GM23338 (cell line): ENCODE results near the gene MAP3K4. TPM values are rescaled to one million over a fixed set of nuclear protein-coding genes. Genes with fewer than 3 reads are reported as not detected.

ENCODE experiments used
- ATAC-seq: fragments of 200-7000 bp; cut with Tn5 transposase; 3 replicates; pipeline ENCODE4 v1.9.1; 2020
- DNase-seq: peaks from one replicate; pipeline ENCODE4 v3.0.0-alpha.2; 2015; ENCODE audit warnings: low spot score
- H2AFZ ChIP-seq: fragments of 200-600 bp; sonication (generic); 2 replicates; pipeline ENCODE4 v1.8.0; 2016; ENCODE audit warnings: antibody characterized with exemption, mild to moderate bottlenecking, moderate library complexity
- H3F3A ChIP-seq: fragments of 200-600 bp; sonication (generic); replicated peaks from 2 replicates; pipeline ENCODE4 v1.8.0; 2017; ENCODE audit warnings: antibody characterized with exemption, mixed run types, low read depth
- H3K27ac ChIP-seq: fragments of 200-600 bp; sonication (generic); 2 replicates; pipeline ENCODE4 v1.6.1; 2016; ENCODE audit warnings: low read depth
- H3K27me3 ChIP-seq: fragments of 200-600 bp; sonication (generic); 2 replicates; pipeline ENCODE4 v1.8.0; 2016; ENCODE audit warnings: mild to moderate bottlenecking, mixed run types, moderate library complexity; ENCODE audit not compliant: insufficient read depth
- H3K36me3 ChIP-seq: fragments of 200-600 bp; sonication (generic); 2 replicates; pipeline ENCODE4 v1.8.0; 2016; ENCODE audit warnings: mild to moderate bottlenecking; ENCODE audit not compliant: insufficient read depth
- H3K4me1 ChIP-seq: fragments of 200-600 bp; sonication (generic); 2 replicates; pipeline ENCODE4 v1.8.0; 2016; ENCODE audit warnings: mild to moderate bottlenecking, moderate library complexity; ENCODE audit not compliant: insufficient read depth
- H3K4me2 ChIP-seq: fragments of 200-600 bp; sonication (generic); 2 replicates; pipeline ENCODE4 v1.7.1; 2017; ENCODE audit warnings: mixed run types
- H3K4me3 ChIP-seq: fragments of 200-600 bp; sonication (generic); 2 replicates; pipeline ENCODE4 v1.6.1; 2016; ENCODE audit warnings: mixed run types
- H3K79me2 ChIP-seq: fragments of 200-600 bp; sonication (generic); replicated peaks from 2 replicates; pipeline ENCODE4 v1.8.0; 2017; ENCODE audit warnings: mild to moderate bottlenecking; ENCODE audit not compliant: insufficient read depth
- H3K9me2 ChIP-seq: fragments of 200-600 bp; sonication (generic); 2 replicates; pipeline ENCODE4 v1.8.0; 2017; ENCODE audit not compliant: insufficient read depth
- H4K20me1 ChIP-seq: fragments of 200-600 bp; sonication (generic); replicated peaks from 2 replicates; pipeline ENCODE4 v1.8.0; 2017; ENCODE audit warnings: mild to moderate bottlenecking; ENCODE audit not compliant: insufficient read depth
- H3K27ac Mint-ChIP-seq: 2 replicates; pipeline ENCODE4 v1.8.0; 2020; ENCODE audit warnings: inconsistent platforms, mild to moderate bottlenecking, moderate library complexity, mixed read lengths
- H3K27me3 Mint-ChIP-seq: 3 replicates; pipeline ENCODE4 v1.8.0; 2022; ENCODE audit warnings: low read depth, mild to moderate bottlenecking, moderate library complexity, mixed read lengths, inconsistent platforms; ENCODE audit not compliant: insufficient read depth, poor library complexity
- H3K36me3 Mint-ChIP-seq: 3 replicates; pipeline ENCODE4 v1.8.0; 2021; ENCODE audit warnings: low read depth, mild to moderate bottlenecking, inconsistent platforms, moderate library complexity, mixed read lengths
- H3K4me1 Mint-ChIP-seq: 3 replicates; pipeline ENCODE4 v1.8.0; 2020; ENCODE audit warnings: mild to moderate bottlenecking, inconsistent platforms, mixed read lengths
- H3K4me3 Mint-ChIP-seq: 3 replicates; pipeline ENCODE4 v1.8.0; 2021; ENCODE audit warnings: moderate library complexity, mild to moderate bottlenecking, inconsistent platforms, mixed read lengths
- H3K9me3 Mint-ChIP-seq: 3 replicates; pipeline ENCODE4 v1.8.0; 2020; ENCODE audit warnings: moderate library complexity, mild to moderate bottlenecking, inconsistent platforms, mixed read lengths
- CREB1 ChIP-seq: fragments of 250-450 bp; sonication (Bioruptor Pico); IDR thresholded peaks from 2 replicates; pipeline ENCODE4 v1.5.0; 2020; ENCODE audit warnings: low read depth, mild to moderate bottlenecking, moderate library complexity
- EZH2 ChIP-seq: fragments of 200-600 bp; sonication (generic); IDR thresholded peaks from one replicate; pipeline ENCODE4 v1.8.0; 2017; ENCODE audit warnings: antibody characterized with exemption, mild to moderate bottlenecking, low read depth; ENCODE audit not compliant: unreplicated experiment
- EZH2phosphoT487 ChIP-seq: fragments of 200-600 bp; sonication (generic); IDR thresholded peaks from one replicate; pipeline ENCODE4 v1.8.1; 2018; ENCODE audit warnings: antibody characterized with exemption; ENCODE audit not compliant: unreplicated experiment
- JUNB ChIP-seq: IDR thresholded peaks from one replicate; pipeline ENCODE4 v1.6.1; 2016; ENCODE audit warnings: antibody characterized with exemption; ENCODE audit not compliant: unreplicated experiment
- NANOG ChIP-seq: IDR thresholded peaks from 2 replicates; pipeline ENCODE4 v1.6.1; 2016; ENCODE audit warnings: antibody characterized with exemption, borderline replicate concordance
- POLR2AphosphoS5 ChIP-seq: IDR thresholded peaks from 2 replicates; pipeline ENCODE4 v1.6.1; 2016; ENCODE audit warnings: antibody characterized with exemption, low read depth
- STAT1 ChIP-seq: IDR thresholded peaks from one replicate; pipeline ENCODE4 v1.6.1; 2016; ENCODE audit warnings: antibody characterized with exemption; ENCODE audit not compliant: unreplicated experiment
- ZNF114 ChIP-seq: fragments of 250-450 bp; sonication (Bioruptor Pico); IDR thresholded peaks from 2 replicates; pipeline ENCODE4 v1.5.0; 2020; ENCODE audit warnings: mild to moderate bottlenecking, moderate library complexity
- ZNF331 ChIP-seq: fragments of 250-450 bp; sonication (Bioruptor Pico); IDR thresholded peaks from 2 replicates; pipeline ENCODE4 v1.5.0; 2020; ENCODE audit warnings: low read depth, mild to moderate bottlenecking, moderate library complexity
- polyA plus RNA-seq: library from polyadenylated mRNA; unstranded; fragments of >200 nt; fragmentation: Nextera tagmentation; extraction: Ambion mirVana; gene quantifications from 2 replicates; pipeline ENCODE4 v1.2.1, GENCODE V29; 2016
- total RNA-seq: library from RNA; depleted of rRNA; stranded (reverse); fragments of >200 nt; shearing (Covaris generic); gene quantifications from 2 replicates; pipeline ENCODE4 v1.2.3, GENCODE V29; 2014
- TF ChIP-seq, protein P1 (sequence below): fragments of 250-450 bp; sonication (Bioruptor Pico); IDR thresholded peaks from 2 replicates; pipeline ENCODE4 v1.5.0; 2020; ENCODE audit warnings: mild to moderate bottlenecking, moderate library complexity
- TF ChIP-seq, protein P2 (sequence below): IDR thresholded peaks from 2 replicates; pipeline ENCODE4 v1.6.1; 2016; ENCODE audit warnings: antibody characterized with exemption
- TF ChIP-seq, protein P3 (sequence below): IDR thresholded peaks from one replicate; pipeline ENCODE4 v1.6.1; 2018; ENCODE audit warnings: antibody characterized with exemption; ENCODE audit not compliant: unreplicated experiment
- TF ChIP-seq, protein P4 (sequence below), 2 experiments: fragments of 200-600 bp in 1 of 2; sonication (generic) in 1 of 2; conservative IDR thresholded peaks; 2 replicates each; pipeline versions ENCODE4 v1.5.1 to v1.6.1; 2016 to 2017; ENCODE audit warnings: antibody characterized with exemption in 2 of 2, low read depth in 2 of 2, mild to moderate bottlenecking in 2 of 2, moderate library complexity in 1 of 2

Gene MAP3K4
- total and polyA plus RNA-seq, 2 experiments from 2014 or later = 44.4 to 48.8 TPM

DNA sequence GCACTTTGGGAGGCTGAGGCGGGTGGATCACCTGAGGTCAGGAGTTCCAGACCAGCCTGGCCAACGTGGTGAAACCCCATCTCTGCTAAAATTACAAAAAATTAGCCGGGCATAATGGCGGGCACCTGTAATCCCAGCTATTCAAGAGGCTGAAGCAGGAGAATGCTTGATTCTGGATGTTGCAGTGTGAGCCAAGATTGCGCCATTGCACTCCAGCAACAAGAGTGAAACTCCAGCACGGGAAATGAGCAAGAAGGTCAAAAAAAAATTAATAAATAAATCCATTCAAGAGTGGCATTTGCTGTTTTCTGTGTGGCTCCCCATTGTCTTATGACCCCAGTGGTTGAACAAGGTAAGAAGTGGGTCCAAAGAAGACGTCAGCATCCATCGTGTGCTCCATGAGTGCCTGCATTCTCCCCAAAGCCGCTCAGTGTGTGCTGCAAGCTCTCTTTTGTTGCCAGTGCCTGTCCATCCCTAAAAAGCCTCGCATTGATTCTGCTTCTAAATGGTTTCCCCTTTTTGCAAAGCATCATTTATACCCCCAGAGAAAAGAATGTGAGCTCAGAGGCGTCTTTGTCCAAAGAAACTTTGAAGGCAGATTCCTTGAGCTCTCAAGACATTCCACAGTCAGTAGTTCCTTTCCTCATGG is 38.8 kb upstream of the MAP3K4 start:
- no peaks in the 10 kb centered on the region for H3K36me3 ChIP-seq
- ATAC-seq = peak; percentile 29; the same call in 2 of the 3 replicates
- TF ChIP-seq, protein P1, sequence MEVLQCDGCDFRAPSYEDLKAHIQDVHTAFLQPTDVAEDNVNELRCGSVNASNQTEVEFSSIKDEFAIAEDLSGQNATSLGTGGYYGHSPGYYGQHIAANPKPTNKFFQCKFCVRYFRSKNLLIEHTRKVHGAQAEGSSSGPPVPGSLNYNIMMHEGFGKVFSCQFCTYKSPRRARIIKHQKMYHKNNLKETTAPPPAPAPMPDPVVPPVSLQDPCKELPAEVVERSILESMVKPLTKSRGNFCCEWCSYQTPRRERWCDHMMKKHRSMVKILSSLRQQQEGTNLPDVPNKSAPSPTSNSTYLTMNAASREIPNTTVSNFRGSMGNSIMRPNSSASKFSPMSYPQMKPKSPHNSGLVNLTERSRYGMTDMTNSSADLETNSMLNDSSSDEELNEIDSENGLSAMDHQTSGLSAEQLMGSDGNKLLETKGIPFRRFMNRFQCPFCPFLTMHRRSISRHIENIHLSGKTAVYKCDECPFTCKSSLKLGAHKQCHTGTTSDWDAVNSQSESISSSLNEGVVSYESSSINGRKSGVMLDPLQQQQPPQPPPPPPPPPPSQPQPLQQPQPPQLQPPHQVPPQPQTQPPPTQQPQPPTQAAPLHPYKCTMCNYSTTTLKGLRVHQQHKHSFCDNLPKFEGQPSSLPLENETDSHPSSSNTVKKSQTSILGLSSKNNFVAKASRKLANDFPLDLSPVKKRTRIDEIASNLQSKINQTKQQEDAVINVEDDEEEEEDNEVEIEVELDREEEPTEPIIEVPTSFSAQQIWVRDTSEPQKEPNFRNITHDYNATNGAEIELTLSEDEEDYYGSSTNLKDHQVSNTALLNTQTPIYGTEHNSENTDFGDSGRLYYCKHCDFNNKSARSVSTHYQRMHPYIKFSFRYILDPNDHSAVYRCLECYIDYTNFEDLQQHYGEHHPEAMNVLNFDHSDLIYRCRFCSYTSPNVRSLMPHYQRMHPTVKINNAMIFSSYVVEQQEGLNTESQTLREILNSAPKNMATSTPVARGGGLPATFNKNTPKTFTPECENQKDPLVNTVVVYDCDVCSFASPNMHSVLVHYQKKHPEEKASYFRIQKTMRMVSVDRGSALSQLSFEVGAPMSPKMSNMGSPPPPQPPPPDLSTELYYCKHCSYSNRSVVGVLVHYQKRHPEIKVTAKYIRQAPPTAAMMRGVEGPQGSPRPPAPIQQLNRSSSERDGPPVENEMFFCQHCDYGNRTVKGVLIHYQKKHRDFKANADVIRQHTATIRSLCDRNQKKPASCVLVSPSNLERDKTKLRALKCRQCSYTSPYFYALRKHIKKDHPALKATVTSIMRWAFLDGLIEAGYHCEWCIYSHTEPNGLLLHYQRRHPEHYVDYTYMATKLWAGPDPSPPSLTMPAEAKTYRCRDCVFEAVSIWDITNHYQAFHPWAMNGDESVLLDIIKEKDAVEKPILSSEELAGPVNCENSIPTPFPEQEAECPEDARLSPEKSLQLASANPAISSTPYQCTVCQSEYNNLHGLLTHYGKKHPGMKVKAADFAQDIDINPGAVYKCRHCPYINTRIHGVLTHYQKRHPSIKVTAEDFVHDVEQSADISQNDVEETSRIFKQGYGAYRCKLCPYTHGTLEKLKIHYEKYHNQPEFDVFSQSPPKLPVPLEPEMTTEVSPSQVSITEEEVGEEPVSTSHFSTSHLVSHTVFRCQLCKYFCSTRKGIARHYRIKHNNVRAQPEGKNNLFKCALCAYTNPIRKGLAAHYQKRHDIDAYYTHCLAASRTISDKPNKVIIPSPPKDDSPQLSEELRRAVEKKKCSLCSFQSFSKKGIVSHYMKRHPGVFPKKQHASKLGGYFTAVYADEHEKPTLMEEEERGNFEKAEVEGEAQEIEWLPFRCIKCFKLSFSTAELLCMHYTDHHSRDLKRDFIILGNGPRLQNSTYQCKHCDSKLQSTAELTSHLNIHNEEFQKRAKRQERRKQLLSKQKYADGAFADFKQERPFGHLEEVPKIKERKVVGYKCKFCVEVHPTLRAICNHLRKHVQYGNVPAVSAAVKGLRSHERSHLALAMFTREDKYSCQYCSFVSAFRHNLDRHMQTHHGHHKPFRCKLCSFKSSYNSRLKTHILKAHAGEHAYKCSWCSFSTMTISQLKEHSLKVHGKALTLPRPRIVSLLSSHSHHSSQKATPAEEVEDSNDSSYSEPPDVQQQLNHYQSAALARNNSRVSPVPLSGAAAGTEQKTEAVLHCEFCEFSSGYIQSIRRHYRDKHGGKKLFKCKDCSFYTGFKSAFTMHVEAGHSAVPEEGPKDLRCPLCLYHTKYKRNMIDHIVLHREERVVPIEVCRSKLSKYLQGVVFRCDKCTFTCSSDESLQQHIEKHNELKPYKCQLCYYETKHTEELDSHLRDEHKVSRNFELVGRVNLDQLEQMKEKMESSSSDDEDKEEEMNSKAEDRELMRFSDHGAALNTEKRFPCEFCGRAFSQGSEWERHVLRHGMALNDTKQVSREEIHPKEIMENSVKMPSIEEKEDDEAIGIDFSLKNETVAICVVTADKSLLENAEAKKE (CRISPR knock-in tag) = no peak
- no peak for TF ChIP-seq NANOG
- no peak for TF ChIP-seq CREB1
- no peak for TF ChIP-seq POLR2AphosphoS5
- no peak for TF ChIP-seq STAT1
- no peak for TF ChIP-seq ZNF331
- no peak for TF ChIP-seq ZNF114
- TF ChIP-seq, protein P2, sequence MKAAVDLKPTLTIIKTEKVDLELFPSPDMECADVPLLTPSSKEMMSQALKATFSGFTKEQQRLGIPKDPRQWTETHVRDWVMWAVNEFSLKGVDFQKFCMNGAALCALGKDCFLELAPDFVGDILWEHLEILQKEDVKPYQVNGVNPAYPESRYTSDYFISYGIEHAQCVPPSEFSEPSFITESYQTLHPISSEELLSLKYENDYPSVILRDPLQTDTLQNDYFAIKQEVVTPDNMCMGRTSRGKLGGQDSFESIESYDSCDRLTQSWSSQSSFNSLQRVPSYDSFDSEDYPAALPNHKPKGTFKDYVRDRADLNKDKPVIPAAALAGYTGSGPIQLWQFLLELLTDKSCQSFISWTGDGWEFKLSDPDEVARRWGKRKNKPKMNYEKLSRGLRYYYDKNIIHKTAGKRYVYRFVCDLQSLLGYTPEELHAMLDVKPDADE = no peak
- TF ChIP-seq EZH2 = no peak
- no peak for TF ChIP-seq JUNB
- TF ChIP-seq, protein P3, sequence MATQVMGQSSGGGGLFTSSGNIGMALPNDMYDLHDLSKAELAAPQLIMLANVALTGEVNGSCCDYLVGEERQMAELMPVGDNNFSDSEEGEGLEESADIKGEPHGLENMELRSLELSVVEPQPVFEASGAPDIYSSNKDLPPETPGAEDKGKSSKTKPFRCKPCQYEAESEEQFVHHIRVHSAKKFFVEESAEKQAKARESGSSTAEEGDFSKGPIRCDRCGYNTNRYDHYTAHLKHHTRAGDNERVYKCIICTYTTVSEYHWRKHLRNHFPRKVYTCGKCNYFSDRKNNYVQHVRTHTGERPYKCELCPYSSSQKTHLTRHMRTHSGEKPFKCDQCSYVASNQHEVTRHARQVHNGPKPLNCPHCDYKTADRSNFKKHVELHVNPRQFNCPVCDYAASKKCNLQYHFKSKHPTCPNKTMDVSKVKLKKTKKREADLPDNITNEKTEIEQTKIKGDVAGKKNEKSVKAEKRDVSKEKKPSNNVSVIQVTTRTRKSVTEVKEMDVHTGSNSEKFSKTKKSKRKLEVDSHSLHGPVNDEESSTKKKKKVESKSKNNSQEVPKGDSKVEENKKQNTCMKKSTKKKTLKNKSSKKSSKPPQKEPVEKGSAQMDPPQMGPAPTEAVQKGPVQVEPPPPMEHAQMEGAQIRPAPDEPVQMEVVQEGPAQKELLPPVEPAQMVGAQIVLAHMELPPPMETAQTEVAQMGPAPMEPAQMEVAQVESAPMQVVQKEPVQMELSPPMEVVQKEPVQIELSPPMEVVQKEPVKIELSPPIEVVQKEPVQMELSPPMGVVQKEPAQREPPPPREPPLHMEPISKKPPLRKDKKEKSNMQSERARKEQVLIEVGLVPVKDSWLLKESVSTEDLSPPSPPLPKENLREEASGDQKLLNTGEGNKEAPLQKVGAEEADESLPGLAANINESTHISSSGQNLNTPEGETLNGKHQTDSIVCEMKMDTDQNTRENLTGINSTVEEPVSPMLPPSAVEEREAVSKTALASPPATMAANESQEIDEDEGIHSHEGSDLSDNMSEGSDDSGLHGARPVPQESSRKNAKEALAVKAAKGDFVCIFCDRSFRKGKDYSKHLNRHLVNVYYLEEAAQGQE = no peak
- TF ChIP-seq, protein P4, sequence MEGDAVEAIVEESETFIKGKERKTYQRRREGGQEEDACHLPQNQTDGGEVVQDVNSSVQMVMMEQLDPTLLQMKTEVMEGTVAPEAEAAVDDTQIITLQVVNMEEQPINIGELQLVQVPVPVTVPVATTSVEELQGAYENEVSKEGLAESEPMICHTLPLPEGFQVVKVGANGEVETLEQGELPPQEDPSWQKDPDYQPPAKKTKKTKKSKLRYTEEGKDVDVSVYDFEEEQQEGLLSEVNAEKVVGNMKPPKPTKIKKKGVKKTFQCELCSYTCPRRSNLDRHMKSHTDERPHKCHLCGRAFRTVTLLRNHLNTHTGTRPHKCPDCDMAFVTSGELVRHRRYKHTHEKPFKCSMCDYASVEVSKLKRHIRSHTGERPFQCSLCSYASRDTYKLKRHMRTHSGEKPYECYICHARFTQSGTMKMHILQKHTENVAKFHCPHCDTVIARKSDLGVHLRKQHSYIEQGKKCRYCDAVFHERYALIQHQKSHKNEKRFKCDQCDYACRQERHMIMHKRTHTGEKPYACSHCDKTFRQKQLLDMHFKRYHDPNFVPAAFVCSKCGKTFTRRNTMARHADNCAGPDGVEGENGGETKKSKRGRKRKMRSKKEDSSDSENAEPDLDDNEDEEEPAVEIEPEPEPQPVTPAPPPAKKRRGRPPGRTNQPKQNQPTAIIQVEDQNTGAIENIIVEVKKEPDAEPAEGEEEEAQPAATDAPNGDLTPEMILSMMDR (conservative IDR thresholded peaks at IDR 0.05; ENCODE audit: low read depth in 2 of 2) = no peak
- TF ChIP-seq EZH2phosphoT487 = no peak
- Mint-ChIP-seq H3K4me1 (peaks cover 10% of the 10 kb centered on the region), H3K36me3 (no peaks in the 10 kb centered on the region), H3K27me3 (peaks cover 4% of the 10 kb centered on the region), H3K4me3 (no peak overlapping the region), H3K9me3 (no peaks in the 10 kb centered on the region), H3K27ac (no peak overlapping the region)
- no peaks in the 10 kb centered on the region for H3F3A ChIP-seq
- H3K79me2 ChIP-seq = no peaks in the 10 kb centered on the region
- no peaks in the 10 kb centered on the region for H3K27me3 ChIP-seq
- H3K4me1 ChIP-seq = 0 out of 2 replicates have a peak, but pooled peaks cover 8% of the 10 kb centered on the region
- no peak overlapping the region for H2AFZ ChIP-seq
- H3K4me2 ChIP-seq = no peak overlapping the region
- H3K4me3 ChIP-seq = no peak overlapping the region
- DNase-seq = peak; percentile 42
- H4K20me1 ChIP-seq = no peaks in the 10 kb centered on the region
- no peaks in the 10 kb centered on the region for H3K9me2 ChIP-seq
- no peak overlapping the region for H3K27ac ChIP-seq
